SH-SY5Y (cell line): Measurements from ENCODE around the gene KDM5B.

Experiments used
- GATA2 ChIP-seq: IDR thresholded peaks from 2 replicates; pipeline ENCODE4 v1.6.1; 2011; ENCODE audit warnings: mild to moderate bottlenecking, low read depth, low read length
- GATA3 ChIP-seq: IDR thresholded peaks from 2 replicates; pipeline ENCODE4 v1.6.1; 2011; ENCODE audit warnings: low read depth, mild to moderate bottlenecking, low read length, moderate library complexity

DNA sequence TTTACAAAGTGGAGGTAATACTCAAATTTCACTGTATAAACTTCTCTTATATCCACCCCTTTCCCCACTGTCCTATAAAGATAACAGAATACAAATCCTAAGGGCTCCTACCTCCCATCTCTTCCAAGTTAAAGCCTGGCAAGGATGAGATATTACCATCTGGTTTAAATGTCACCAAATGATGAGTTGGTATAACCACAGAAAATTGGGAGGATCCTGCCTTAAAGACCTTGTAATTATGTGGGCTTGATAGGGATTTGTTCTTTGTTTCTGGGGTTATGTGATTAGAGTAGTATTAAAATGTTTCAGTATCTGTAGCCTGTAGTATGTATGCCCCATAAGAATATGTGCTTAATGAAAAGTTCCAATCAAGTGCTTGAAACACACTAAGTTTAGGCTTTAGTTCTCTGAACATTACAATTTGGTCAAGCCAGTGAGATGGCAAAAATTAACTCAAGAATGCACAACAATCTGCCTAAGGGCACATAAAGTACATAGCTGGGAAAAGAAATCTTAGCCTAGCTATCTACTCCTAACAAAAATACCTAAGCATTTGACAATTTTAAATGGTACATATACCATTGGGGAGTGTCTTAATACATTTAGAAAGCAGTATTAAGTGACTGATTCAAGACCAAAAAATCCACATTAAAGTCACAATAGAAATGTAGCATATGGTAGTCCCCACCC is 14.0 kb downstream of the KDM5B start:
- TF ChIP-seq GATA3 (no peak), GATA2 (no peak)
